ENCODE results near the gene CADM1. TPM values are rescaled to one million over a fixed set of nuclear protein-coding genes. Genes with fewer than 3 reads are reported as not detected.

The CADM1 gene
- total and polyA plus RNA-seq, 7 donors = 0.69 to 25.2 (median 15.6) TPM

DNA sequence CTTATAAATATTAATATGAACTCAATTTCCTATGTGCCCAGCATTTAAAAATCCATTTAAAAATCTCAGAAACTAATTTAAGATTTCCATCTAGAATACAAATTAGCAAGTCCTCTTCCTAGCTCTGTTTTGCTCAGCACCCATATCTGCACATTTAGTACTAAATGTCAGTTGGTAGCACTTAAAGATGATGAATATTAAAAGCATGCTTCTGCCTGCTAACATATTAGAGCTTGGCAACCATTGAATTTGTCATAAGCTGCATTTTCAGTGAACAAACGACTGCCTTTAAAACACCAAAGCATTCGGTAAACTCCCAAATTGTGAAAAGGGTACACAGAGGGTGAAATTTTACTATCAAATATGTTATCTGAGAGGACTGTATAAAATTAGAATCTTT lies 177.7 kb downstream of the CADM1 start:
- Histone ChIP-seq H3K9me3 (no peaks in the 10 kb centered on the region), H3K4me1 (peaks cover 0 to 6% (median 2%) of the 10 kb centered on the region in 4 donors), H3K27me3 (no peaks in the 10 kb centered on the region), H3K27ac (no peak overlapping the region), H3K4me3 (no peak overlapping the region), H3K36me3 (no peaks in the 10 kb centered on the region)
- WGBS, 2 donors = 88 to 92% methylated on average over 2 of the region's 2 CpGs
- intact Hi-C loops (cut with DNase I) = no loop called here
- DNase-seq = no peak
- TF ChIP-seq POLR2A (IDR thresholded peaks at IDR 0.05) (no peak), EP300 (IDR thresholded peaks at IDR 0.05) (no peak), CTCF (IDR thresholded peaks at IDR 0.05) (no peak), POLR2AphosphoS5 (IDR thresholded peaks at IDR 0.05) (no peak)

- Histone ChIP-seq H3K9me3 (no peaks in the 10 kb centered on the region), H3K27me3 (no peaks in the 10 kb centered on the region), H3K27ac (no peak overlapping the region), H3K4me3 (no peak overlapping the region), H3K4me1 (peaks cover 0 to 6% (median 2%) of the 10 kb centered on the region in 4 donors), H3K36me3 (no peaks in the 10 kb centered on the region)
- intact Hi-C loops (cut with DNase I) = loop anchor here (2.0 kb wide), 2 partner anchors 951 to 1365 kb away; no protein-coding TSS in a partner anchor
- DNase-seq = no peak
- TF ChIP-seq EP300 (IDR thresholded peaks at IDR 0.05) (no peak), POLR2AphosphoS5 (IDR thresholded peaks at IDR 0.05) (no peak), POLR2A (IDR thresholded peaks at IDR 0.05) (no peak), CTCF (IDR thresholded peaks at IDR 0.05) (no peak)
- 81 to 88% methylated on average over 1 of the region's 1 CpG for WGBS, 2 donors
Measured at GRCh38 chr11:115325523-115325922, 178.7 kb downstream of the CADM1 start.

DNA sequence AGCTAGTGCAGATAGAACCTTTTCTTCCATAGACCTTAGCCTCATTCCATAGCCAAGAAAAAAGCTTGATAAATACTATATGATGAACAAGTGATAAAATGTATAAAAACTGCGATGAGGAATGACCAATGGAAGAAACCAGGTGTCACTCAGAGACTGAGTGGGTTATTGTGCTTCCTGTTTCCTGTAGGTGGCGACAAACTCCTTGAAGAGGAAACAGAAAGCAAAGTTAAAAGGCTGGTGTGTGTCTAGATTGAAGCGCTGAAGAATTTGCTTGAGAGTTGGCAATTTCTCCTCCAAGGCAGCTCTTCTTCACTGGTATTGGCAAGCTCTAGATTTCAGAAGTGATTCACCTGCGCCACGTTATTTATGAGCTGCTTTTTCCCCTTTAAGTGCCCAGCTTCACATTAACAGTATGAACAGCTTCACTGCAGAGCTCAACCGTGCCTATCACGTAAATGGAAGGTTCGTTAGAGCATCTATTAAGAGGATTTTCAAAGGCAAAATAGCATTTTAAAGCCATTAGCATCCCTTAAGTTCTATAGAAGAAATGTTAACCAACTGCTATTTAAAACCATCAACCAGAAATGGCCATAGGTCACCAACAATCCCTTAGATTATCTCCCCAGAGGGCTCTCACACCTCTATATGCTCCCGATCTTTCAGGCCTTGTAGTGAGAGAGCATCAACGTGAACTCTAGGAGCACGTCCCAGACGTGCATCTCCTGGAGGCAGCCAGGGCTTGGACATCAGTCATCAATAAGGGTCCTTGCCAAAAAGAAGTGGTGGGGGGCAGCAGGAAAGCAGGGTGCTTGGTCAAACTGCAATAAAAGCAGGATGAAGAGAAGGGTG lies 179.4 kb downstream of the CADM1 start:
- no peaks in the 10 kb centered on the region for H3K36me3 ChIP-seq
- WGBS, 2 donors = 53 to 54% methylated on average over 12 of the region's 12 CpGs
- intact Hi-C loops (cut with DNase I) = loop anchor here (2.0 kb wide), 2 partner anchors 952 to 1366 kb away; no protein-coding TSS in a partner anchor
- no peaks in the 10 kb centered on the region for H3K27me3 ChIP-seq
- no peak overlapping the region for H3K27ac ChIP-seq
- H3K9me3 ChIP-seq = no peaks in the 10 kb centered on the region
- TF ChIP-seq EP300 (IDR thresholded peaks at IDR 0.05) (no peak), POLR2A (IDR thresholded peaks at IDR 0.05) (no peak), CTCF (IDR thresholded peaks at IDR 0.05) (peak; percentile 57 to 81 (median 68)), POLR2AphosphoS5 (IDR thresholded peaks at IDR 0.05) (no peak)
- H3K4me3 ChIP-seq = no peak overlapping the region
- DNase-seq = no peak
- H3K4me1 ChIP-seq = peaks cover 0 to 6% (median 2%) of the 10 kb centered on the region in 4 donors

GRCh38 chr11:115322553-115323203 lies 181.5 kb downstream of the CADM1 start:
- intact Hi-C loops (cut with DNase I) = no loop called here
- TF ChIP-seq POLR2A (IDR thresholded peaks at IDR 0.05) (no peak), POLR2AphosphoS5 (IDR thresholded peaks at IDR 0.05) (no peak), EP300 (IDR thresholded peaks at IDR 0.05) (no peak), CTCF (IDR thresholded peaks at IDR 0.05) (no peak)
- 88 to 91% methylated on average over 4 of the region's 4 CpGs for WGBS, 2 donors
- DNase-seq = no peak
- H3K4me1 ChIP-seq = peaks cover 0 to 6% (median 2%) of the 10 kb centered on the region in 4 donors
- no peak overlapping the region for H3K4me3 ChIP-seq
- H3K27ac ChIP-seq = no peak overlapping the region
- no peaks in the 10 kb centered on the region for H3K27me3 ChIP-seq
- no peaks in the 10 kb centered on the region for H3K9me3 ChIP-seq
- H3K36me3 ChIP-seq = no peaks in the 10 kb centered on the region
